ENCODE data around the gene GSG1L. TPM values are rescaled to one million over a fixed set of nuclear protein-coding genes. Genes with fewer than 3 reads are reported as not detected.

GSG1L gene
- total RNA-seq, 1 experiment from 2014 or later: not detected

GRCh38 chr16:27976990-27977389 lies 86.5 kb downstream of the GSG1L start:
- Histone ChIP-seq H3K4me3 (ENCODE audit: low read length) (no peak overlapping the region), H3K9me2 (replicated peaks; ENCODE audit: insufficient read depth, low read length) (no peaks in the 10 kb centered on the region), H3K27me3 (ENCODE audit: low read length) (no peaks in the 10 kb centered on the region), H3K27ac (ENCODE audit: low read length) (no peak overlapping the region), H4K20me1 (ENCODE audit: insufficient read depth, low read depth, low read length) (no peaks in the 10 kb centered on the region), H3K9ac (ENCODE audit: low read length) (no peak overlapping the region), H3K36me3 (ENCODE audit: insufficient read depth, low read length) (no peaks in the 10 kb centered on the region), H3K9me3 (ENCODE audit: low read length) (no peaks in the 10 kb centered on the region), H3K4me2 (ENCODE audit: low read depth, low read length, poor library complexity, severe bottlenecking) (no peak overlapping the region), H2AFZ (ENCODE audit: low read length) (no peak overlapping the region), H3K79me2 (ENCODE audit: low read length) (no peaks in the 10 kb centered on the region), H3K4me1 (ENCODE audit: low read length) (0 out of 2 replicates have a peak, but pooled peaks cover 3% of the 10 kb centered on the region)
- no peak for DNase-seq

DNA sequence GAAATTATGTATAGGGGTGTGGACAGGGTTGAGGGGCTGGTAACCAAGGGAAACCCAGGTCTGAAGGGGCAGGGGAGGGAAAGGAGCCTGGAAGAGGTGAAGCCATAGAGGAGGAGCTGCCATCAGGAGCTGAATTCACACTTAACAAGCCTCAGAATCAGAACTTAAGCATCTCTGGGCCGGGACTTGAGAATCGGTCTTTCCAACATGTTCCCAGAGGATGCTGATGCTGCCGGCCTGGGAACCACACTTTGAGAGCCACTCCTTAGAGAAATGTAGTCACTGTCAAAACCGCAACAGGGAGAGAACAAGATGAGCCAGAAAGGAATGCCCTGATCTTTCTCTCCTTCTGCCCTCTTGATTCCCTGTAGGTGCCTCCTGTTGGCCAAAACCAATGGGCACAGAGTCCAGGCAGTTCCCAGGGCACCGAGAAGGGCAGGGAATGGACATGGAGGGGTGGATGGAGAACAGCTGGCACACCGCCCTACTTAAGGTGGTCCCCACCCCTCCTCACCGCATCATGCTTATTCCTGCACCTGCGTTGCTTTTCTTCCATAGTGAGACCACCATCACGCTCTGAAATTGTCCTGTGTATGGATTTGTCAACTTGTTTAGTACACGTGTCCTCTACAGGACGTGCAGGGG lies 88.5 kb downstream of the GSG1L start:
- Histone ChIP-seq H3K36me3 (ENCODE audit: insufficient read depth, low read length) (no peaks in the 10 kb centered on the region), H3K9me3 (ENCODE audit: low read length) (no peaks in the 10 kb centered on the region), H3K27me3 (ENCODE audit: low read length) (no peaks in the 10 kb centered on the region), H3K9ac (ENCODE audit: low read length) (no peak overlapping the region), H3K4me1 (ENCODE audit: low read length) (0 out of 2 replicates have a peak, but pooled peaks cover 3% of the 10 kb centered on the region), H2AFZ (ENCODE audit: low read length) (no peak overlapping the region), H4K20me1 (ENCODE audit: insufficient read depth, low read depth, low read length) (no peaks in the 10 kb centered on the region), H3K79me2 (ENCODE audit: low read length) (no peaks in the 10 kb centered on the region), H3K27ac (ENCODE audit: low read length) (no peak overlapping the region), H3K9me2 (replicated peaks; ENCODE audit: insufficient read depth, low read length) (no peaks in the 10 kb centered on the region), H3K4me2 (ENCODE audit: low read depth, low read length, poor library complexity, severe bottlenecking) (no peak overlapping the region), H3K4me3 (ENCODE audit: low read length) (no peak overlapping the region)
- no peak for DNase-seq

DNA sequence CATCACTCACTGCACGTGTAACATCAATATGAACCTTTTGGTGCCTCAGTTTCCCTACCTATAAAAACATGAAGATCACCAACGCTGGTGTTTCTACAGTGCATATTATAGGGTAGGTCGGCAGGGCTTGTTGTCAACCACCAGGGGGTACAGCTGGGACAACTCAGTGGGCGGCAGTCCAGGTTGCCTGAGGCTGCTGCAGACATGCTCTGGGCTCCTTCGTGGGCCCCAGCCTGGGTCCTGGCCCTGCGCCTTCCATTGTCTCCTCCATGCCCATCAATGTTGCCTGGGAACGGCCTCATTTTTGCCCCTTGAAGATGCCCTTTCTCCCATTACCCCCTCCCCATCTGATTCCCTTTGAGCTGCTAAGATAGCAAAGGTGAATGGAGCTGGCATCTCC lies 89.8 kb downstream of the GSG1L start:
- Histone ChIP-seq H3K4me1 (ENCODE audit: low read length) (0 out of 2 replicates have a peak, but pooled peaks cover 3% of the 10 kb centered on the region), H3K36me3 (ENCODE audit: insufficient read depth, low read length) (no peaks in the 10 kb centered on the region), H3K27me3 (ENCODE audit: low read length) (no peaks in the 10 kb centered on the region), H2AFZ (ENCODE audit: low read length) (no peak overlapping the region), H3K9me2 (replicated peaks; ENCODE audit: insufficient read depth, low read length) (no peaks in the 10 kb centered on the region), H4K20me1 (ENCODE audit: insufficient read depth, low read depth, low read length) (no peaks in the 10 kb centered on the region), H3K9me3 (ENCODE audit: low read length) (no peaks in the 10 kb centered on the region), H3K9ac (ENCODE audit: low read length) (no peak overlapping the region), H3K4me3 (ENCODE audit: low read length) (no peak overlapping the region), H3K4me2 (ENCODE audit: low read depth, low read length, poor library complexity, severe bottlenecking) (no peak overlapping the region), H3K79me2 (ENCODE audit: low read length) (no peaks in the 10 kb centered on the region), H3K27ac (ENCODE audit: low read length) (no peak overlapping the region)
- peak; percentile 55 for DNase-seq

DNA sequence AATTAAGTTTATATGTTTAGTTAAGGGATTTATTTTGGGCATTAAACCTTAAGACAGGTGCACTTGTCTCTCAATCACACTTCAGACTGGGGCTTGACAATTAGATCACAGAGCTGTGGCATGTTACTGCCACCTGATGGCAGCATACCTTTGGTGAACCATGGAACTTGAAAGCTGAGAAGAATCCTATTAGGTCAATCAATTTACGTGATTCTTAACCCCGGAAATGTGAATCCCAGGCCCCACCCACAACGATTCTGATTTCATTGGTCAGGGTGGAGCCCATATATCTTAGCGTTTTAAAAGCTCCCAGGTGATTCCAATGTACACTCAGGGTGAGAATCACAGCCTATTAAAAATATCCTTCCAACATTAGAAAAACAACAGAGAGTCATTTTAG lies 91.0 kb downstream of the GSG1L start:
- no peaks in the 10 kb centered on the region for H3K36me3 ChIP-seq (ENCODE audit: insufficient read depth, low read length)
- H3K9me3 ChIP-seq (ENCODE audit: low read length): no peaks in the 10 kb centered on the region
- H3K4me2 ChIP-seq (ENCODE audit: low read depth, low read length, poor library complexity, severe bottlenecking): peak overlapping the region; percentile 41
- peak; percentile 90 for DNase-seq
- no peaks in the 10 kb centered on the region for H3K9me2 ChIP-seq (replicated peaks; ENCODE audit: insufficient read depth, low read length)
- H3K27me3 ChIP-seq (ENCODE audit: low read length): no peaks in the 10 kb centered on the region
- no peak overlapping the region for H3K27ac ChIP-seq (ENCODE audit: low read length)
- H3K4me1 ChIP-seq (ENCODE audit: low read length): 0 out of 2 replicates have a peak, but pooled peaks cover 3% of the 10 kb centered on the region
- H3K9ac ChIP-seq (ENCODE audit: low read length): no peak overlapping the region
- H4K20me1 ChIP-seq (ENCODE audit: insufficient read depth, low read depth, low read length): no peaks in the 10 kb centered on the region
- H2AFZ ChIP-seq (ENCODE audit: low read length): peak overlapping the region; percentile 82
- H3K4me3 ChIP-seq (ENCODE audit: low read length): 0 out of 2 replicates have a peak overlapping the region, but pooled peaks have one; percentile 19
- H3K79me2 ChIP-seq (ENCODE audit: low read length): no peaks in the 10 kb centered on the region

- no peak for DNase-seq
- Histone ChIP-seq H3K27me3 (ENCODE audit: low read length) (no peaks in the 10 kb centered on the region), H3K4me1 (ENCODE audit: low read length) (0 out of 2 replicates have a peak, but pooled peaks cover 3% of the 10 kb centered on the region), H3K27ac (ENCODE audit: low read length) (no peak overlapping the region), H3K9ac (ENCODE audit: low read length) (no peak overlapping the region), H3K4me2 (ENCODE audit: low read depth, low read length, poor library complexity, severe bottlenecking) (no peak overlapping the region), H3K9me2 (replicated peaks; ENCODE audit: insufficient read depth, low read length) (no peaks in the 10 kb centered on the region), H4K20me1 (ENCODE audit: insufficient read depth, low read depth, low read length) (no peaks in the 10 kb centered on the region), H3K79me2 (ENCODE audit: low read length) (no peaks in the 10 kb centered on the region), H2AFZ (ENCODE audit: low read length) (no peak overlapping the region), H3K36me3 (ENCODE audit: insufficient read depth, low read length) (no peaks in the 10 kb centered on the region), H3K4me3 (ENCODE audit: low read length) (no peak overlapping the region), H3K9me3 (ENCODE audit: low read length) (no peaks in the 10 kb centered on the region)
These were observed 93.9 kb downstream of the GSG1L start for GRCh38 chr16:27969574-27969973.

DNA sequence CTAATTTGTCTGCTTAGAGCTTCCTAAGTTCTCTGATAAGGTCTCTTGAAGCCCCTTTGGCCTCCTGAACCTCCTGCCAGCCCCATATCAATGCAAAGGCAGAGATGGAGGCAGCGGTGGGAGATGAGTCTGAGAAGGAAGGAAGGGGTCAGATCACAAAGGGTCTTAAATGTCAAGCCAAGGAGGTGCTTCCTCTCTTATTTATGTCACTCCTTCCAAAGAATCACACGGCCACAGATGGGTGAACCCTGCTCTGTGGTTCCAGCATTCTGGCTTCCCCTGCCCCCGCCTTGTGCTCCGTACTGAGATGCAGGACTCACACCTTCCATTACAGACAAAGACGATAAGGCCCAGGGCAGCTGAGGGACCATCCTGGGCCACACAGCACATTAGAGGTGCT lies 96.3 kb downstream of the GSG1L start:
- Histone ChIP-seq H3K27me3 (ENCODE audit: low read length) (no peaks in the 10 kb centered on the region), H3K27ac (ENCODE audit: low read length) (no peak overlapping the region), H3K79me2 (ENCODE audit: low read length) (no peaks in the 10 kb centered on the region), H2AFZ (ENCODE audit: low read length) (no peak overlapping the region), H3K36me3 (ENCODE audit: insufficient read depth, low read length) (no peaks in the 10 kb centered on the region), H3K4me1 (ENCODE audit: low read length) (no peaks in the 10 kb centered on the region), H3K4me2 (ENCODE audit: low read depth, low read length, poor library complexity, severe bottlenecking) (no peak overlapping the region), H3K9me2 (replicated peaks; ENCODE audit: insufficient read depth, low read length) (no peaks in the 10 kb centered on the region), H3K9ac (ENCODE audit: low read length) (no peak overlapping the region), H4K20me1 (ENCODE audit: insufficient read depth, low read depth, low read length) (no peaks in the 10 kb centered on the region), H3K4me3 (ENCODE audit: low read length) (no peak overlapping the region), H3K9me3 (ENCODE audit: low read length) (no peaks in the 10 kb centered on the region)
- no peak for DNase-seq

GRCh38 chr16:27966756-27967155 lies 96.8 kb downstream of the GSG1L start:
- no peak overlapping the region for H3K4me2 ChIP-seq (ENCODE audit: low read depth, low read length, poor library complexity, severe bottlenecking)
- H3K27me3 ChIP-seq (ENCODE audit: low read length): no peaks in the 10 kb centered on the region
- no peak overlapping the region for H3K9ac ChIP-seq (ENCODE audit: low read length)
- H3K9me3 ChIP-seq (ENCODE audit: low read length): no peaks in the 10 kb centered on the region
- H3K27ac ChIP-seq (ENCODE audit: low read length): no peak overlapping the region
- no peaks in the 10 kb centered on the region for H3K4me1 ChIP-seq (ENCODE audit: low read length)
- H3K36me3 ChIP-seq (ENCODE audit: insufficient read depth, low read length): no peaks in the 10 kb centered on the region
- H2AFZ ChIP-seq (ENCODE audit: low read length): no peak overlapping the region
- H3K79me2 ChIP-seq (ENCODE audit: low read length): no peaks in the 10 kb centered on the region
- no peak overlapping the region for H3K4me3 ChIP-seq (ENCODE audit: low read length)
- H4K20me1 ChIP-seq (ENCODE audit: insufficient read depth, low read depth, low read length): no peaks in the 10 kb centered on the region
- no peak for DNase-seq
- H3K9me2 ChIP-seq (replicated peaks; ENCODE audit: insufficient read depth, low read length): no peaks in the 10 kb centered on the region

- no peak overlapping the region for H3K4me3 ChIP-seq (ENCODE audit: low read length)
- H4K20me1 ChIP-seq (ENCODE audit: insufficient read depth, low read depth, low read length): no peaks in the 10 kb centered on the region
- no peaks in the 10 kb centered on the region for H3K4me1 ChIP-seq (ENCODE audit: low read length)
- H3K9me2 ChIP-seq (replicated peaks; ENCODE audit: insufficient read depth, low read length): no peaks in the 10 kb centered on the region
- no peak for DNase-seq
- H3K9me3 ChIP-seq (ENCODE audit: low read length): no peaks in the 10 kb centered on the region
- H2AFZ ChIP-seq (ENCODE audit: low read length): no peak overlapping the region
- H3K36me3 ChIP-seq (ENCODE audit: insufficient read depth, low read length): no peaks in the 10 kb centered on the region
- H3K4me2 ChIP-seq (ENCODE audit: low read depth, low read length, poor library complexity, severe bottlenecking): no peak overlapping the region
- H3K27ac ChIP-seq (ENCODE audit: low read length): no peak overlapping the region
- no peak overlapping the region for H3K9ac ChIP-seq (ENCODE audit: low read length)
- no peaks in the 10 kb centered on the region for H3K27me3 ChIP-seq (ENCODE audit: low read length)
- no peaks in the 10 kb centered on the region for H3K79me2 ChIP-seq (ENCODE audit: low read length)
These were observed 97.7 kb downstream of the GSG1L start for GRCh38 chr16:27965801-27966200.
